Keratinocyte (primary cell): ENCODE data around the gene DDX4.

Experiments
- CTCF ChIP-seq, 3 experiments: IDR thresholded peaks in 1 of 3; conservative IDR thresholded peaks in 1 of 3; optimal IDR thresholded peaks in 1 of 3; 2 replicates in 2 of 3; 3 replicates in 1 of 3; pipeline versions ENCODE3 to v1.5.1; 2011; ENCODE audit warnings: low read length in 3 of 3, mild to moderate bottlenecking in 3 of 3, moderate library complexity in 2 of 3, control low read depth in 1 of 3, inconsistent platforms in 1 of 3; ENCODE audit not compliant: insufficient read depth in 2 of 3; ENCODE audit errors: extremely low read depth in 1 of 3
- EZH2 ChIP-seq: IDR thresholded peaks from one replicate; pipeline ENCODE4 v1.6.1; 2012; ENCODE audit warnings: inconsistent platforms, mild to moderate bottlenecking, low read length, moderate library complexity

GRCh38 chr5:55747778-55748318, 10.0 kb downstream of the DDX4 start:
- TF ChIP-seq CTCF (optimal IDR thresholded peaks at IDR 0.05 in 1 of 3, IDR thresholded peaks at IDR 0.05 in 1 of 3, conservative IDR thresholded peaks at IDR 0.05 in 1 of 3; ENCODE audit: extremely low read depth in 1 of 3, insufficient read depth in 2 of 3, low read length in 3 of 3) (no peak), EZH2 (no peak)
